Hepatocyte (in vitro differentiated cells): ENCODE data around the gene TBX5. TPM values are rescaled to one million over a fixed set of nuclear protein-coding genes. Genes with fewer than 3 reads are reported as not detected.

ENCODE experiments used
- DNase-seq: peaks from one replicate; pipeline ENCODE4 v3.0.0-alpha.2; 2016; ENCODE audit warnings: low spot score
- H2AFZ ChIP-seq: fragments of 200-600 bp; sonication (generic); 2 replicates; pipeline ENCODE4 v1.6.0; 2016; ENCODE audit warnings: antibody characterized with exemption, mild to moderate bottlenecking
- H3K27ac ChIP-seq: fragments of 200-600 bp; sonication (generic); 2 replicates; pipeline ENCODE4 v1.5.1; 2016; ENCODE audit warnings: mild to moderate bottlenecking
- H3K27me3 ChIP-seq: fragments of 200-600 bp; sonication (generic); 2 replicates; pipeline ENCODE4 v1.6.1; 2016
- H3K36me3 ChIP-seq: fragments of 200-600 bp; sonication (generic); replicated peaks from 2 replicates; pipeline ENCODE4 v1.5.1; 2016; ENCODE audit warnings: low read depth; ENCODE audit not compliant: insufficient read depth
- H3K4me1 ChIP-seq: fragments of 200-600 bp; sonication (generic); 2 replicates; pipeline ENCODE4 v1.5.1; 2016; ENCODE audit warnings: mild to moderate bottlenecking, moderate library complexity; ENCODE audit not compliant: insufficient read depth
- H3K4me2 ChIP-seq: fragments of 200-600 bp; sonication (generic); 2 replicates; pipeline ENCODE4 v1.6.0; 2016
- H3K4me3 ChIP-seq: fragments of 200-600 bp; sonication (generic); 2 replicates; pipeline ENCODE4 v1.5.1; 2016; ENCODE audit warnings: mild to moderate bottlenecking
- H3K79me2 ChIP-seq: fragments of 200-600 bp; sonication (generic); 2 replicates; pipeline ENCODE4 v1.6.0; 2017; ENCODE audit warnings: mild to moderate bottlenecking
- H3K9me2 ChIP-seq: fragments of 200-600 bp; sonication (generic); replicated peaks from 2 replicates; pipeline ENCODE4 v1.6.0; 2017; ENCODE audit warnings: mild to moderate bottlenecking; ENCODE audit not compliant: insufficient read depth
- H3K9me3 ChIP-seq: fragments of 200-600 bp; sonication (generic); 2 replicates; pipeline ENCODE4 v1.5.1; 2016; ENCODE audit warnings: low read depth, mild to moderate bottlenecking
- H4K20me1 ChIP-seq: fragments of 200-600 bp; sonication (generic); 2 replicates; pipeline ENCODE4 v1.6.0; 2016; ENCODE audit warnings: mild to moderate bottlenecking; ENCODE audit not compliant: insufficient read depth, poor library complexity, severe bottlenecking
- EZH2 ChIP-seq: fragments of 200-600 bp; sonication (generic); IDR thresholded peaks from 2 replicates; pipeline ENCODE4 v1.6.1; 2016; ENCODE audit warnings: antibody characterized with exemption, mild to moderate bottlenecking, borderline replicate concordance
- EZH2phosphoT487 ChIP-seq: fragments of 200-600 bp; sonication (generic); IDR thresholded peaks from one replicate; pipeline ENCODE4 v1.6.1; 2018; ENCODE audit warnings: antibody characterized with exemption, mild to moderate bottlenecking, low read depth, moderate library complexity; ENCODE audit not compliant: unreplicated experiment, severe bottlenecking
- WGBS: methylation state at CpG from one replicate; pipeline ENCODE4 v1.1.6; 2016; ENCODE audit warnings: low lambda C conversion rate; ENCODE audit errors: missing lambda C conversion rate; 5-methylcytosine and 5-hydroxymethylcytosine counted together
- polyA plus RNA-seq: library from polyadenylated mRNA; unstranded; fragments of >200 nt; fragmentation: Nextera tagmentation; extraction: Ambion mirVana; gene quantifications from 2 replicates; pipeline ENCODE4 v1.2.1, GENCODE V29; 2016
- total RNA-seq: library from RNA; depleted of rRNA; stranded (reverse); fragments of >200 nt; gene quantifications from 2 replicates; pipeline ENCODE4 v1.2.3, GENCODE V29; 2014
- TF ChIP-seq, protein P1 (sequence below): fragments of 200-600 bp; sonication (generic); IDR thresholded peaks from 2 replicates; pipeline ENCODE4 v1.5.1; 2016; ENCODE audit warnings: antibody characterized with exemption, mild to moderate bottlenecking; ENCODE audit not compliant: poor library complexity

The TBX5 gene
- total and polyA plus RNA-seq, 2 experiments from 2014 or later = 10.8 to 12.3 TPM

- Histone ChIP-seq H3K27me3 (peaks cover 98% of the 10 kb centered on the region), H3K27ac (peak overlapping the region; percentile 93), H3K4me2 (peak overlapping the region; percentile 86), H3K9me2 (no peaks in the 10 kb centered on the region), H3K4me1 (no peaks in the 10 kb centered on the region), H3K79me2 (peaks cover 84% of the 10 kb centered on the region), H3K36me3 (no peaks in the 10 kb centered on the region), H4K20me1 (no peaks in the 10 kb centered on the region), H2AFZ (no peak overlapping the region), H3K9me3 (no peaks in the 10 kb centered on the region), H3K4me3 (peak overlapping the region; percentile 38)
- DNase-seq = no peak
- peak; percentile 52 for TF ChIP-seq EZH2phosphoT487
- TF ChIP-seq, protein P1, sequence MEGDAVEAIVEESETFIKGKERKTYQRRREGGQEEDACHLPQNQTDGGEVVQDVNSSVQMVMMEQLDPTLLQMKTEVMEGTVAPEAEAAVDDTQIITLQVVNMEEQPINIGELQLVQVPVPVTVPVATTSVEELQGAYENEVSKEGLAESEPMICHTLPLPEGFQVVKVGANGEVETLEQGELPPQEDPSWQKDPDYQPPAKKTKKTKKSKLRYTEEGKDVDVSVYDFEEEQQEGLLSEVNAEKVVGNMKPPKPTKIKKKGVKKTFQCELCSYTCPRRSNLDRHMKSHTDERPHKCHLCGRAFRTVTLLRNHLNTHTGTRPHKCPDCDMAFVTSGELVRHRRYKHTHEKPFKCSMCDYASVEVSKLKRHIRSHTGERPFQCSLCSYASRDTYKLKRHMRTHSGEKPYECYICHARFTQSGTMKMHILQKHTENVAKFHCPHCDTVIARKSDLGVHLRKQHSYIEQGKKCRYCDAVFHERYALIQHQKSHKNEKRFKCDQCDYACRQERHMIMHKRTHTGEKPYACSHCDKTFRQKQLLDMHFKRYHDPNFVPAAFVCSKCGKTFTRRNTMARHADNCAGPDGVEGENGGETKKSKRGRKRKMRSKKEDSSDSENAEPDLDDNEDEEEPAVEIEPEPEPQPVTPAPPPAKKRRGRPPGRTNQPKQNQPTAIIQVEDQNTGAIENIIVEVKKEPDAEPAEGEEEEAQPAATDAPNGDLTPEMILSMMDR = no peak
- 17% methylated on average over 12 of the region's 12 CpGs for WGBS
These were observed 1.3 kb upstream of the TBX5 start for GRCh38 chr12:114406984-114407841.

DNA sequence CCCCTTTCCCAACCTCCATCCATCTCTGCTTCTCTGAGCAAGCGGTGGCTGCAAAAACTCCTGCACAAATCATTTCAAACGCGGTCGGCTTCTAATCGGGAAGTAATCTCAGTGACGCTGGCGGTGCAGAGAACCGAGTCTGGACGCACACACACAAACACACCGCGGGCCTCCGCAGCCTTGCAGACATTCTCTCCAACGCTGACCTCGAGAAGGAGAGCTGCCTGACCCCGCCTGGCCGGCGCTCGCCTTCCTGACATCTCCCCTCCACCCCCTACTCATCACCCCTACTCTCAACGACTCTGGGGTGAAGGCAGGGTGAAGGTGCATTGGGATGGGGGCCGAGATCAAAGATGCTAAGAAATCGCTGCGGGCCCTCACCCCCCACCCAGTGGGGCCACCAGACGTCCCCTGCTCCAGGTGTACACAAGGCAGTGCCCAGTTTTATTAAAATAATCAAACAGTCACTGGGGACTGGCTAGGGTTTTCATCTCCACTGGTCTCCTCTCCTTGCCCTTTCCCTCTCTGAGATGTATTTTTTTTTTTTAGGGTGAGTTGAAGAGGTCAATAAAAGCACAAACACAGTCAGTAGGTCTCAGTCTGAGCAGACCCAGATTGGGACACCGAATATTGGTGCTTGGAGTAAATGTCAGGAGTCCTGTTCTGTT, 506 bp upstream of the TBX5 start:
- Histone ChIP-seq H3K4me3 (peak overlapping the region; percentile 18), H3K36me3 (no peaks in the 10 kb centered on the region), H4K20me1 (no peaks in the 10 kb centered on the region), H3K4me1 (no peaks in the 10 kb centered on the region), H3K4me2 (peak overlapping the region; percentile 86), H3K27ac (peak overlapping the region; percentile 93), H2AFZ (no peak overlapping the region), H3K79me2 (peaks cover 85% of the 10 kb centered on the region), H3K9me2 (no peaks in the 10 kb centered on the region), H3K9me3 (no peaks in the 10 kb centered on the region), H3K27me3 (peaks cover 98% of the 10 kb centered on the region)
- WGBS = 4% methylated on average over 23 of the region's 24 CpGs
- no peak for DNase-seq
- TF ChIP-seq EZH2 (no peak), EZH2phosphoT487 (no peak)
- TF ChIP-seq, protein P1 = no peak

DNA sequence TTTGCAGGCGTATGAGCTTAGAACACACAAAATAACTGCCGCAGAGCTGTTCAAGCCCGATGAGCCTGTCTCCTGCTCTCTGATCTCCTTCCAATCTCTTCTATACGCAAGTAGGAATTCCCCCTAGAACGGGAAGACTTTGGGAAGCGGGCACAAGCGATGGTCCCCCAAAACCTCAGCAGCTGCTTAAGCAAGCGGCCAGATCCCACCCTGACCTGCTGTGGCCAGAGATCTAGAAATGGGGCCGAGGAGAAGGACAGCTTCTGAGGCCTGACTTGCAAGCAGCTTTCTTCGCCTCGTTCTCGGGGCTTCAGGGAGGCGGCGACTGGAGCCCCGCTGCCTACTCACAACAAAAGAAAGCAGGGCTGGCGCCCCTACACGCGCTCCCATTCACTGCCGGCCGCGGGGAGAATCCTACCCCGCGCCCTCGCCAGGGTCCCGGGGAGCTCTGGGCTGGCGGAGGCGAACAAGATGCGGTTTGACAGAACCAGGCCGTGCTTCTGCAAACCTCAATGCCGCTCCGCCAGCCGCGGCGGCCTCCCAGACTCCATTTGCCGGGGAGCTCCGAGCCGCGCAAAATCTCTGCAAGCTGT, 922 bp downstream of the TBX5 start:
- no peak for DNase-seq
- Histone ChIP-seq H3K4me3 (peak overlapping the region; percentile 19), H2AFZ (no peak overlapping the region), H3K27me3 (peaks cover 98% of the 10 kb centered on the region), H3K9me2 (no peaks in the 10 kb centered on the region), H3K79me2 (peaks cover 81% of the 10 kb centered on the region), H3K36me3 (no peaks in the 10 kb centered on the region), H3K4me2 (peak overlapping the region; percentile 86), H4K20me1 (no peaks in the 10 kb centered on the region), H3K4me1 (no peaks in the 10 kb centered on the region), H3K9me3 (no peaks in the 10 kb centered on the region), H3K27ac (peak overlapping the region; percentile 93)
- 2% methylated on average over 37 of the region's 38 CpGs for WGBS
- TF ChIP-seq EZH2phosphoT487 (no peak), EZH2 (peak; percentile 61)
